Panc1 (cell line): Measurements from ENCODE around the gene HHAT.

Source experiments
- POLR2AphosphoS5 ChIP-seq: IDR thresholded peaks from 2 replicates; pipeline ENCODE4 v1.6.1; 2012; ENCODE audit warnings: mild to moderate bottlenecking, low read depth, low read length, moderate library complexity
- SIN3A ChIP-seq: IDR thresholded peaks from 2 replicates; pipeline ENCODE4 v1.6.1; 2012; ENCODE audit warnings: low read depth, mild to moderate bottlenecking, low read length, moderate library complexity, borderline replicate concordance; ENCODE audit not compliant: insufficient read depth
- TCF7L2 ChIP-seq: IDR thresholded peaks from 2 replicates; pipeline ENCODE4 v1.6.1; 2011; ENCODE audit warnings: mild to moderate bottlenecking, low read depth, low read length, inconsistent platforms
- TF ChIP-seq, protein P1 (sequence below): fragments of 450-650 bp; IDR thresholded peaks from 2 replicates; pipeline ENCODE4 v1.5.1; 2017; ENCODE audit warnings: mild to moderate bottlenecking
- TF ChIP-seq, protein P2 (sequence below), 2 experiments: IDR thresholded peaks; 2 replicates each; pipeline ENCODE4 v1.6.1; 2011 to 2012; ENCODE audit warnings: low read depth in 2 of 2, control low read depth in 1 of 2, low read length in 1 of 2, mild to moderate bottlenecking in 1 of 2, moderate library complexity in 1 of 2; ENCODE audit not compliant: insufficient read depth in 1 of 2

DNA sequence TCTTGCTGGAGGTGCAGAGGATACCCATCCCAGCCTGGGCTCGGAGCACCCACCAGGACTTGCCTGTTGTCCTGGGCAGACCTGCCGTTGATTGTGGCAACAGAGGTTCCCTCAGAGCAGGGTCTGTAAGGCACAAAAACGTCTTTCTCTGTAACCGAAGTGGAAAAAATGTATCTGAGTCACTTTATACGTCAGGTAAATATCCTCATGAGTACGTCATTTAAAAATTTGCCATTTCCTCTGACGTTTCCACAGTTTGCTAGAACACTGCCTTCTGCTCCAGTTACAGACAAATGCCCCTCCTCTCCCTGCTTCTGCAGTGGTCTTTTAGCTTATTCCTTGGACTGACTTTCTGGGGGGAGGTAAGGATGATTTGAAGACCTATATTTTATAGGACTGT, 326.8 kb downstream of the HHAT start:
- TF ChIP-seq, protein P1, sequence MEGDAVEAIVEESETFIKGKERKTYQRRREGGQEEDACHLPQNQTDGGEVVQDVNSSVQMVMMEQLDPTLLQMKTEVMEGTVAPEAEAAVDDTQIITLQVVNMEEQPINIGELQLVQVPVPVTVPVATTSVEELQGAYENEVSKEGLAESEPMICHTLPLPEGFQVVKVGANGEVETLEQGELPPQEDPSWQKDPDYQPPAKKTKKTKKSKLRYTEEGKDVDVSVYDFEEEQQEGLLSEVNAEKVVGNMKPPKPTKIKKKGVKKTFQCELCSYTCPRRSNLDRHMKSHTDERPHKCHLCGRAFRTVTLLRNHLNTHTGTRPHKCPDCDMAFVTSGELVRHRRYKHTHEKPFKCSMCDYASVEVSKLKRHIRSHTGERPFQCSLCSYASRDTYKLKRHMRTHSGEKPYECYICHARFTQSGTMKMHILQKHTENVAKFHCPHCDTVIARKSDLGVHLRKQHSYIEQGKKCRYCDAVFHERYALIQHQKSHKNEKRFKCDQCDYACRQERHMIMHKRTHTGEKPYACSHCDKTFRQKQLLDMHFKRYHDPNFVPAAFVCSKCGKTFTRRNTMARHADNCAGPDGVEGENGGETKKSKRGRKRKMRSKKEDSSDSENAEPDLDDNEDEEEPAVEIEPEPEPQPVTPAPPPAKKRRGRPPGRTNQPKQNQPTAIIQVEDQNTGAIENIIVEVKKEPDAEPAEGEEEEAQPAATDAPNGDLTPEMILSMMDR = no peak
- TF ChIP-seq POLR2AphosphoS5 (no peak), SIN3A (no peak), TCF7L2 (no peak)
- TF ChIP-seq, protein P2, sequence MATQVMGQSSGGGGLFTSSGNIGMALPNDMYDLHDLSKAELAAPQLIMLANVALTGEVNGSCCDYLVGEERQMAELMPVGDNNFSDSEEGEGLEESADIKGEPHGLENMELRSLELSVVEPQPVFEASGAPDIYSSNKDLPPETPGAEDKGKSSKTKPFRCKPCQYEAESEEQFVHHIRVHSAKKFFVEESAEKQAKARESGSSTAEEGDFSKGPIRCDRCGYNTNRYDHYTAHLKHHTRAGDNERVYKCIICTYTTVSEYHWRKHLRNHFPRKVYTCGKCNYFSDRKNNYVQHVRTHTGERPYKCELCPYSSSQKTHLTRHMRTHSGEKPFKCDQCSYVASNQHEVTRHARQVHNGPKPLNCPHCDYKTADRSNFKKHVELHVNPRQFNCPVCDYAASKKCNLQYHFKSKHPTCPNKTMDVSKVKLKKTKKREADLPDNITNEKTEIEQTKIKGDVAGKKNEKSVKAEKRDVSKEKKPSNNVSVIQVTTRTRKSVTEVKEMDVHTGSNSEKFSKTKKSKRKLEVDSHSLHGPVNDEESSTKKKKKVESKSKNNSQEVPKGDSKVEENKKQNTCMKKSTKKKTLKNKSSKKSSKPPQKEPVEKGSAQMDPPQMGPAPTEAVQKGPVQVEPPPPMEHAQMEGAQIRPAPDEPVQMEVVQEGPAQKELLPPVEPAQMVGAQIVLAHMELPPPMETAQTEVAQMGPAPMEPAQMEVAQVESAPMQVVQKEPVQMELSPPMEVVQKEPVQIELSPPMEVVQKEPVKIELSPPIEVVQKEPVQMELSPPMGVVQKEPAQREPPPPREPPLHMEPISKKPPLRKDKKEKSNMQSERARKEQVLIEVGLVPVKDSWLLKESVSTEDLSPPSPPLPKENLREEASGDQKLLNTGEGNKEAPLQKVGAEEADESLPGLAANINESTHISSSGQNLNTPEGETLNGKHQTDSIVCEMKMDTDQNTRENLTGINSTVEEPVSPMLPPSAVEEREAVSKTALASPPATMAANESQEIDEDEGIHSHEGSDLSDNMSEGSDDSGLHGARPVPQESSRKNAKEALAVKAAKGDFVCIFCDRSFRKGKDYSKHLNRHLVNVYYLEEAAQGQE (IDR thresholded peaks at IDR 0.05; ENCODE audit: insufficient read depth in 1 of 2, low read depth in 2 of 2, low read length in 1 of 2) = no peak
